Endothelial cell of umbilical vein (primary cell): ENCODE results near the gene BIN1. TPM values are rescaled to one million over a fixed set of nuclear protein-coding genes. Genes with fewer than 3 reads are reported as not detected.

Source experiments
- BruUV-seq: library from RNA; stranded (reverse); fragments of 400-500 nt; replicated peaks from 2 replicates; lab custom pipeline; 2021; lab: Mats Ljungman, UMichigan
- CTCF ChIA-PET: fragments of 300-600, 350-600 bp; sonication (Branson Sonifier 250); formaldehyde crosslinking; loops from one replicate; lab custom pipeline; 2021; ENCODE audit warnings: antibody characterized with exemption, inconsistent platforms; lab: Charles Lee
- POLR2A ChIA-PET: fragments of 300-600, 350-600 bp; sonication (Branson Sonifier 250); formaldehyde crosslinking; loops from one replicate; lab custom pipeline; 2021; ENCODE audit warnings: antibody characterized with exemption, inconsistent platforms; lab: Charles Lee
- DNase-seq: peaks from one replicate; pipeline ENCODE4 v3.0.0-alpha.2; 2011; ENCODE audit warnings: low read depth, low spot score
- FAIRE-seq: peaks from 2 replicates; lab custom pipeline; 2011; peaks lifted over from hg19 to GRCh38; lab: Jason Lieb, UNC
- H2AFZ ChIP-seq: 2 replicates; pipeline ENCODE4 v1.6.0; 2012; ENCODE audit warnings: low read depth, low read length, control low read depth, inconsistent platforms
- H3K27ac ChIP-seq: 2 replicates; pipeline ENCODE4 v1.5.1; 2011; ENCODE audit warnings: low read depth, mild to moderate bottlenecking, control low read depth, low read length, moderate library complexity; ENCODE audit not compliant: insufficient read depth
- H3K27me3 ChIP-seq, 2 experiments: 2 replicates each; pipeline versions ENCODE4 v1.6.0 to v1.6.1; 2011; ENCODE audit warnings: low read length in 2 of 2, mixed read lengths in 1 of 2; ENCODE audit not compliant: control insufficient read depth in 2 of 2, insufficient read depth in 2 of 2
- H3K36me3 ChIP-seq, 2 experiments: 2 replicates in 1 of 2; 3 replicates in 1 of 2; pipeline ENCODE4 v1.5.1; 2011; ENCODE audit warnings: low read length in 2 of 2, mild to moderate bottlenecking in 1 of 2, moderate library complexity in 1 of 2; ENCODE audit not compliant: control insufficient read depth in 2 of 2, insufficient read depth in 2 of 2; ENCODE audit errors: extremely low read depth in 1 of 2
- H3K4me1 ChIP-seq: 3 replicates; pipeline ENCODE4 v1.5.1; 2011; ENCODE audit warnings: mild to moderate bottlenecking, low read length; ENCODE audit not compliant: control insufficient read depth, insufficient read depth; ENCODE audit errors: extremely low read depth
- H3K4me2 ChIP-seq: 2 replicates; pipeline ENCODE4 v1.6.1; 2011; ENCODE audit warnings: low read length, control low read depth, mixed read lengths; ENCODE audit not compliant: insufficient read depth
- H3K4me3 ChIP-seq, 3 experiments: fragments of 200-600 bp in 1 of 3; sonication (generic), shearing (Covaris generic) in 1 of 3; replicated peaks in 1 of 3; 2 replicates each; pipeline ENCODE4 v1.5.1; 2011 to 2016; ENCODE audit warnings: control low read depth in 3 of 3, low read length in 3 of 3, mild to moderate bottlenecking in 2 of 3, inconsistent platforms in 1 of 3, low read depth in 1 of 3, moderate library complexity in 1 of 3; ENCODE audit not compliant: insufficient read depth in 1 of 3
- H3K79me2 ChIP-seq: 2 replicates; pipeline ENCODE4 v1.6.0; 2012; ENCODE audit warnings: low read length, inconsistent platforms; ENCODE audit not compliant: control insufficient read depth, insufficient read depth
- H3K9ac ChIP-seq: replicated peaks from 2 replicates; pipeline ENCODE3; 2011; ENCODE audit warnings: low read length, control low read depth; ENCODE audit not compliant: insufficient read depth; ENCODE audit errors: extremely low read depth
- H3K9me1 ChIP-seq: replicated peaks from 3 replicates; pipeline ENCODE4 v1.6.0; 2011; ENCODE audit warnings: mild to moderate bottlenecking, low read length; ENCODE audit not compliant: control insufficient read depth, insufficient read depth; ENCODE audit errors: extremely low read depth
- H3K9me3 ChIP-seq: replicated peaks from 2 replicates; pipeline ENCODE4 v1.5.1; 2012; ENCODE audit warnings: low read length, inconsistent platforms; ENCODE audit not compliant: control insufficient read depth, insufficient read depth
- H4K20me1 ChIP-seq: replicated peaks from 2 replicates; pipeline ENCODE3; 2011; ENCODE audit warnings: mild to moderate bottlenecking, low read length; ENCODE audit not compliant: control insufficient read depth, insufficient read depth; ENCODE audit errors: extremely low read depth
- CTCF ChIP-seq, 2 donors: IDR thresholded peaks; 1 replicate in 1 of 2; 2 replicates in 1 of 2; pipeline ENCODE4 v1.5.1; 2011; ENCODE audit warnings: low read length in 2 of 2, mild to moderate bottlenecking in 2 of 2, moderate library complexity in 2 of 2, control low read depth in 1 of 2, inconsistent platforms in 1 of 2, low read depth in 1 of 2; ENCODE audit not compliant: insufficient read depth in 1 of 2; ENCODE audit errors: extremely low read depth in 1 of 2
- EZH2 ChIP-seq: IDR thresholded peaks from 2 replicates; pipeline ENCODE4 v1.6.1; 2012; ENCODE audit warnings: borderline replicate concordance, low read depth, mild to moderate bottlenecking, moderate library complexity, low read length, inconsistent platforms; ENCODE audit not compliant: severe bottlenecking
- FOS ChIP-seq: IDR thresholded peaks from 2 replicates; pipeline ENCODE4 v1.6.1; 2011; ENCODE audit warnings: mild to moderate bottlenecking, low read length, moderate library complexity, borderline replicate concordance; ENCODE audit not compliant: insufficient read depth
- GATA2 ChIP-seq: IDR thresholded peaks from 2 replicates; pipeline ENCODE4 v1.7.0; 2011; ENCODE audit warnings: low read depth, mild to moderate bottlenecking, moderate library complexity, mixed read lengths, low read length; ENCODE audit not compliant: insufficient read length, insufficient read depth
- JUN ChIP-seq: IDR thresholded peaks from 2 replicates; pipeline ENCODE4 v1.6.1; 2011; ENCODE audit warnings: borderline replicate concordance, low read depth; ENCODE audit not compliant: insufficient read length, insufficient read depth
- MAX ChIP-seq: IDR thresholded peaks from 2 replicates; pipeline ENCODE4 v1.6.1; 2011; ENCODE audit not compliant: insufficient read depth, insufficient read length
- MYC ChIP-seq: IDR thresholded peaks from one replicate; pipeline ENCODE4 v1.6.1; 2011; ENCODE audit warnings: mild to moderate bottlenecking, low read depth, low read length
- POLR2A ChIP-seq: IDR thresholded peaks from 2 replicates; pipeline ENCODE4 v1.6.1; 2012; ENCODE audit warnings: low read depth, mild to moderate bottlenecking, control low read depth, low read length
- POLR2AphosphoS5 ChIP-seq: IDR thresholded peaks from 2 replicates; pipeline ENCODE4 v1.6.1; 2012; ENCODE audit warnings: low read depth, mild to moderate bottlenecking, control low read depth, low read length, moderate library complexity; ENCODE audit not compliant: insufficient read depth
- dilution Hi-C: fragments of 300-500 bp; cut with MboI; formaldehyde crosslinking; loops from one replicate; pipeline ENCODE4 v1.15.0; 2019; ENCODE audit warnings: low sequenced_read_pairs; ENCODE audit not compliant: extremely low pct_ligation_motif_present
- intact Hi-C: fragments of 100-400 bp; cut with micrococcal nuclease; formaldehyde crosslinking; loops from one replicate; pipeline ENCODE4 v1.10.0; 2022
- polyA plus RNA-seq, 4 experiments: library from polyadenylated mRNA; depleted of rRNA in 3 of 4; stranded (reverse) in 3 of 4; unstranded in 1 of 4; fragments of >200 nt; gene quantifications; 2 replicates each; pipeline versions ENCODE4 v1.2.1 to v1.2.3, GENCODE V29; 2011 to 2012; ENCODE audit warnings: missing spikeins in 1 of 4
- total RNA-seq: library from RNA; stranded (reverse); gene quantifications from 2 replicates; pipeline ENCODE4 v1.2.3, GENCODE V29; 2021

Gene BIN1
- total and polyA plus RNA-seq, 2 donors (not counting 3 experiments of a cell fraction or from before 2014, with no cell fraction given): 26.3 to 36.9 TPM

GRCh38 chr2:127057371-127058245 lies 49.3 kb downstream of the BIN1 start:
- no peaks in the 10 kb centered on the region for H3K9me3 ChIP-seq
- BruUV-seq: no TSS peak
- FAIRE-seq: no peak
- peaks cover 22% of the 10 kb centered on the region for H3K4me1 ChIP-seq
- CTCF ChIA-PET: no interaction called here
- no peaks in the 10 kb centered on the region for H3K27me3 ChIP-seq
- H3K4me2 ChIP-seq: no peak overlapping the region
- H3K9me1 ChIP-seq: no peaks in the 10 kb centered on the region
- no peak overlapping the region for H2AFZ ChIP-seq
- H4K20me1 ChIP-seq: no peaks in the 10 kb centered on the region
- H3K4me3 ChIP-seq: no peak overlapping the region
- no peaks in the 10 kb centered on the region for H3K36me3 ChIP-seq
- dilution Hi-C loops (no loop called here), intact Hi-C loops (no loop called here)
- H3K79me2 ChIP-seq: no peaks in the 10 kb centered on the region
- H3K9ac ChIP-seq: no peak overlapping the region
- POLR2A ChIA-PET: no interaction called here
- H3K27ac ChIP-seq: no peak overlapping the region
- TF ChIP-seq MAX: no peak
- no peak for TF ChIP-seq FOS
- TF ChIP-seq POLR2AphosphoS5: no peak
- TF ChIP-seq POLR2A: no peak
- no peak for TF ChIP-seq CTCF (IDR thresholded peaks at IDR 0.05; ENCODE audit: extremely low read depth in 1 of 2, insufficient read depth in 1 of 2, low read depth in 1 of 2, low read length in 2 of 2)
- TF ChIP-seq JUN: no peak
- no peak for TF ChIP-seq GATA2
- no peak for TF ChIP-seq MYC
- TF ChIP-seq EZH2: no peak
- no peak for DNase-seq
